SKM-1 treated with dmso at 0.1 percent for 144 hours (cell line): ENCODE data around the gene CTNNA1.

Experiments used
- DNase-seq: peaks from one replicate; lab custom pipeline; 2025; ENCODE audit not compliant: unreplicated experiment; lab: John Stamatoyannopoulos, UW

The CTNNA1 gene

GRCh38 chr5:138926688-138927448 lies 173.6 kb downstream of the CTNNA1 start:
- no peak for DNase-seq

- no peak for DNase-seq
These were observed 174.3 kb downstream of the CTNNA1 start for GRCh38 chr5:138927544-138927943.

GRCh38 chr5:138927979-138928378 lies 174.8 kb downstream of the CTNNA1 start:
- no peak for DNase-seq

- DNase-seq = no peak
These were observed 176.3 kb downstream of the CTNNA1 start for GRCh38 chr5:138929571-138929955.

GRCh38 chr5:138930371-138931097 lies 177.3 kb downstream of the CTNNA1 start:
- no peak for DNase-seq

GRCh38 chr5:138932171-138932810 lies 179.1 kb downstream of the CTNNA1 start:
- no peak for DNase-seq

- no peak for DNase-seq
These were observed 180.5 kb downstream of the CTNNA1 start for GRCh38 chr5:138933522-138934290.

- no peak for DNase-seq
These were observed 181.7 kb downstream of the CTNNA1 start for GRCh38 chr5:138934971-138935370.

- no peak for DNase-seq
These were observed 182.2 kb downstream of the CTNNA1 start for GRCh38 chr5:138935466-138935865.

- no peak for DNase-seq
These were observed 183.2 kb downstream of the CTNNA1 start for GRCh38 chr5:138936225-138936967.

GRCh38 chr5:138936968-138937345 lies 183.7 kb downstream of the CTNNA1 start:
- no peak for DNase-seq

- no peak for DNase-seq
These were observed 184.5 kb downstream of the CTNNA1 start for GRCh38 chr5:138937392-138938387.

GRCh38 chr5:138938526-138938925 lies 185.3 kb downstream of the CTNNA1 start:
- DNase-seq = no peak

GRCh38 chr5:138942066-138942465 lies 188.8 kb downstream of the CTNNA1 start:
- no peak for DNase-seq

GRCh38 chr5:138942861-138943260 lies 189.6 kb downstream of the CTNNA1 start:
- no peak for DNase-seq

- DNase-seq = no peak
These were observed 190.5 kb downstream of the CTNNA1 start for GRCh38 chr5:138943599-138944173.

GRCh38 chr5:138944527-138945322 lies 191.5 kb downstream of the CTNNA1 start:
- DNase-seq = no peak
